HepG2 (cell line): ENCODE data around the gene MLST8. TPM values are rescaled to one million over a fixed set of nuclear protein-coding genes. Genes with fewer than 3 reads are reported as not detected.

Source experiments
- ATAC-seq: fragments of 200-7000 bp; cut with Tn5 transposase; 3 replicates; pipeline ENCODE4 v1.9.1; 2020; ENCODE audit warnings: mild to moderate bottlenecking, moderate library complexity
- BruUV-seq: library from RNA; stranded (reverse); fragments of 400-500 nt; replicated peaks from 2 replicates; lab custom pipeline; 2021; lab: Mats Ljungman, UMichigan
- CTCF ChIA-PET: fragments of 300-600 bp; formaldehyde crosslinking; extraction: SDS; loops from one replicate; lab custom pipeline; 2021; ENCODE audit warnings: low total read pairs, inconsistent platforms, low intra/inter-chr PET ratio; lab: Yijun Ruan, JAX
- POLR2A ChIA-PET: fragments of 350-600 bp; sonication (Branson Sonifier 250); formaldehyde crosslinking; loops from one replicate; lab custom pipeline; 2020; ENCODE audit warnings: antibody characterized with exemption, inconsistent platforms; lab: Yijun Ruan, JAX
- DNase-seq: peaks from one replicate; pipeline ENCODE4 v3.0.0-alpha.2; 2015; ENCODE audit warnings: low spot score
- FAIRE-seq: peaks from 3 replicates; lab custom pipeline; 2011; peaks lifted over from hg19 to GRCh38; lab: Jason Lieb, UNC
- H2AFZ ChIP-seq: one replicate; pipeline ENCODE4 v1.6.1; 2011; ENCODE audit warnings: low read length, inconsistent platforms
- H3K27ac ChIP-seq: fragments of 300-600 bp; 3 replicates; pipeline ENCODE4 v1.8.0; 2011; ENCODE audit warnings: mixed run types, mild to moderate bottlenecking, mixed read lengths, low read length, inconsistent platforms; ENCODE audit not compliant: insufficient read depth; ENCODE audit errors: extremely low read length
- H3K27me3 ChIP-seq, 2 experiments: fragments of 200-600 bp in 1 of 2; 2 replicates in 1 of 2; 3 replicates in 1 of 2; pipeline versions ENCODE4 v1.6.0 to v1.8.0; 2011; ENCODE audit warnings: low read length in 2 of 2, mild to moderate bottlenecking in 2 of 2, moderate library complexity in 2 of 2, inconsistent platforms in 1 of 2; ENCODE audit not compliant: insufficient read depth in 2 of 2, control insufficient read depth in 1 of 2
- H3K36me3 ChIP-seq, 2 experiments: fragments of 200-600 bp in 1 of 2; replicated peaks in 1 of 2; 2 replicates in 1 of 2; 3 replicates in 1 of 2; pipeline versions ENCODE4 v1.5.1 to v1.8.0; 2011; ENCODE audit warnings: low read length in 2 of 2, inconsistent platforms in 1 of 2; ENCODE audit not compliant: insufficient read depth in 2 of 2, control insufficient read depth in 1 of 2
- H3K4me1 ChIP-seq: 2 replicates; pipeline ENCODE4 v1.5.1; 2012; ENCODE audit warnings: low read length, inconsistent platforms; ENCODE audit not compliant: insufficient read depth
- H3K4me2 ChIP-seq: 2 replicates; pipeline ENCODE4 v1.6.0; 2011; ENCODE audit warnings: low read depth, low read length, inconsistent platforms
- H3K4me3 ChIP-seq, 3 experiments: fragments of 200-600 bp in 1 of 3; sonication (generic), shearing (Covaris generic) in 1 of 3; replicated peaks in 1 of 3; 2 replicates each; pipeline ENCODE4 v1.5.1; 2011 to 2016; ENCODE audit warnings: low read length in 3 of 3, inconsistent platforms in 2 of 3, low read depth in 2 of 3, mild to moderate bottlenecking in 2 of 3, control low read depth in 1 of 3, mixed read lengths in 1 of 3; ENCODE audit not compliant: insufficient read depth in 1 of 3
- H3K79me2 ChIP-seq: one replicate; pipeline ENCODE4 v1.6.1; 2011; ENCODE audit warnings: low read length, inconsistent platforms; ENCODE audit not compliant: insufficient read depth
- H3K9ac ChIP-seq: 2 replicates; pipeline ENCODE4 v1.6.0; 2011; ENCODE audit warnings: mild to moderate bottlenecking, low read depth, low read length, inconsistent platforms; ENCODE audit not compliant: insufficient read depth
- H3K9me3 ChIP-seq: 2 replicates; pipeline ENCODE4 v1.5.1; 2012; ENCODE audit warnings: mild to moderate bottlenecking, low read length
- H4K20me1 ChIP-seq: 2 replicates; pipeline ENCODE4 v1.6.0; 2011; ENCODE audit warnings: inconsistent platforms, mild to moderate bottlenecking, low read length, moderate library complexity; ENCODE audit not compliant: insufficient read depth
- AGO1 ChIP-seq: fragments of 200-400 bp; formaldehyde crosslinking; IDR thresholded peaks from 2 replicates; pipeline ENCODE4 v1.6.1; 2017; ENCODE audit warnings: mild to moderate bottlenecking, low read depth, low read length, moderate library complexity; ENCODE audit not compliant: poor library complexity, severe bottlenecking
- AGO2 ChIP-seq: fragments of 200-400 bp; formaldehyde crosslinking; optimal IDR thresholded peaks from 2 replicates; pipeline ENCODE3; 2017; ENCODE audit warnings: mild to moderate bottlenecking, low read depth, low read length, moderate library complexity
- AKAP8 ChIP-seq: sonication (generic); formaldehyde crosslinking; IDR thresholded peaks from 2 replicates; pipeline ENCODE4 v1.5.1; 2020; ENCODE audit warnings: mild to moderate bottlenecking, missing genetic modification reagents
- POLR2G ChIP-seq: fragments of 200-400 bp; formaldehyde crosslinking; IDR thresholded peaks from 2 replicates; pipeline ENCODE4 v1.6.1; 2018; ENCODE audit warnings: mild to moderate bottlenecking, low read depth, low read length, moderate library complexity
- ZFP36 ChIP-seq: fragments of 150-350 bp; IDR thresholded peaks from 2 replicates; pipeline ENCODE4 v1.6.1; 2018; ENCODE audit warnings: borderline replicate concordance, low read length, low read depth; ENCODE audit not compliant: partially characterized antibody
- ZHX1 ChIP-seq: sonication (generic); formaldehyde crosslinking; IDR thresholded peaks from 2 replicates; pipeline ENCODE4 v1.8.1; 2022; ENCODE audit warnings: low read depth, mild to moderate bottlenecking, missing genetic modification reagents
- WGBS: methylation state at CpG from one replicate; pipeline ENCODE4 v1.1.6; 2017; ENCODE audit warnings: low lambda C conversion rate; 5-methylcytosine and 5-hydroxymethylcytosine counted together
- in situ Hi-C: cut with HindIII; loops from 2 replicates; pipeline ENCODE4 v1.10.0; 2017; ENCODE audit warnings: low pct_unique_long_range_greater_than_20kb; ENCODE audit not compliant: extremely low pct_ligation_motif_present
- intact Hi-C: fragments of 100-400 bp; cut with micrococcal nuclease; formaldehyde crosslinking; loops from one replicate; pipeline ENCODE4 v1.10.0; 2022; ENCODE audit not compliant: unreplicated experiment
- polyA plus RNA-seq, 8 experiments: library from polyadenylated mRNA; depleted of rRNA in 3 of 8; stranded (reverse) in 7 of 8; unstranded in 1 of 8; fragments of >200 nt; fragmentation: Illumina TruSeq in 4 of 8; extraction: Trizol in 4 of 8; gene quantifications; 2 replicates each; pipeline versions ENCODE4 v1.2.1 to v1.2.3, GENCODE V29; 2011 to 2016; ENCODE audit warnings: low read depth in 4 of 8, missing spikeins in 1 of 8, mixed read lengths in 1 of 8; ENCODE audit not compliant: insufficient read depth in 1 of 8
- total RNA-seq, 5 experiments: library from RNA; depleted of rRNA; stranded (reverse); fragments of >200 nt; fragmentation: Illumina TruSeq; extraction: Trizol; gene quantifications; 2 replicates each; pipeline ENCODE4 v1.2.3, GENCODE V29; 2016; ENCODE audit warnings: low read depth in 1 of 5

The MLST8 gene
- total and polyA plus RNA-seq, 2 of the 13 experiments (the other 11 are each of a cell fraction or from before 2014, with no cell fraction given): 30.8 to 72.7 TPM

DNA sequence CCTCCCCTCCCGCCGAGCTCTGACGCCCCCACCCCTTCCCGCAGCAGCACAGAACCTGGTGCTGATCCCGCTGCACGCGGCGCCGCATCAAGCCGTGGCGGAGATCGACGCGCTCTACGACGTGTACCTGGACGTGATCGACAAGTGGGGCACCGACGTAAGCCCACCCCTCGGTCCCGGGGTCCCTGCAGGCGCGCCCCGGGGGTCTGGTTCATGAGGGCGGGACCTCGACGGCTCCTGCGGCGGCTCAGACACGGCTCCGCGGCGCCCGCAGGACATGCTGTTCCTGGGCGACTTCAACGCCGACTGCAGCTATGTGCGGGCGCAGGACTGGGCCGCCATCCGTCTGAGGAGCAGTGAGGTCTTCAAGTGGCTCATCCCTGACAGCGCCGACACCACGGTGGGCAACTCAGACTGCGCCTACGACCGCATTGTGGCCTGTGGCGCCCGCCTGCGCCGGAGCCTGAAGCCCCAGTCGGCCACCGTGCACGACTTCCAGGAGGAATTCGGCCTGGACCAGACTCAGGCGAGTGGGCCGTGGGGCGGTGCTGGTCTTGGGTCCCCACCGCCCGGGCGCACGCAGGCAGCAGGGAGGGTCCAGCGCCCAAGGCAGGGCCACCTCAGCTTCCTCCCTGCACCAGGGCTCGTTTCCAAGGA, 32.4 kb downstream of the MLST8 start:
- Histone ChIP-seq H3K9ac (no peak overlapping the region), H3K27me3 (no peaks in the 10 kb centered on the region), H4K20me1 (0 out of 2 replicates have a peak, but pooled peaks cover 2% of the 10 kb centered on the region), H3K79me2 (no peaks in the 10 kb centered on the region), H3K4me2 (no peak overlapping the region), H3K27ac (no peak overlapping the region), H3K4me3 (no peak overlapping the region), H3K4me1 (peaks cover 31% of the 10 kb centered on the region), H3K36me3 (peaks cover 3 to 13% of the 10 kb centered on the region in 2 experiments; a peak in 4 of 5 replicates)
- ATAC-seq: no peak; the same call in 2 of the 3 replicates
- 84% methylated on average over 31 of the region's 65 CpGs for WGBS
- no peak for DNase-seq
- POLR2A ChIA-PET: interaction anchor here (1.9 to 3.5 kb wide), 2 partner anchors 11 to 13 kb away, joined by 11 to 16 read pairs; partner anchors contain the start of gene ECI1
- intact Hi-C loops: no loop called here
- no TSS peak for BruUV-seq
- FAIRE-seq: no peak
- in situ Hi-C loops: no loop called here
- TF ChIP-seq ZHX1 (CRISPR knock-in tag) (0 out of 2 replicates have a peak, but pooled peaks have one; percentile 52), AGO1 (peak; percentile 69), AGO2 (peak; percentile 77), AKAP8 (peak; percentile 71; the same call in 1 of the 2 replicates), POLR2G (peak; percentile 5; the same call in 1 of the 2 replicates), ZFP36 (no peak)
- TF ChIP-seq, all 625 proteins: peak for 5
- CTCF ChIA-PET: no interaction called here
- Histone ChIP-seq H2AFZ (no peak overlapping the region), H3K9me3 (no peaks in the 10 kb centered on the region)
